GM12864 (cell line): ENCODE data around the gene MSANTD1.

Source experiments
- DNase-seq: peaks from one replicate; pipeline ENCODE4 v3.0.0-alpha.2; 2011; ENCODE audit warnings: low read depth
- H3K4me3 ChIP-seq: 2 replicates; pipeline ENCODE4 v1.5.1; 2011; ENCODE audit warnings: mild to moderate bottlenecking, low read depth, low read length, control low read depth
- CTCF ChIP-seq: IDR thresholded peaks from 2 replicates; pipeline ENCODE4 v1.5.1; 2011; ENCODE audit warnings: low read depth, mild to moderate bottlenecking, moderate library complexity, low read length, control low read depth, inconsistent platforms; ENCODE audit errors: missing control alignments

Gene MSANTD1

GRCh38 chr4:3237266-3237665 is 11.7 kb upstream of the MSANTD1 start:
- H3K4me3 ChIP-seq: no peak overlapping the region
- TF ChIP-seq CTCF: no peak
- no peak for DNase-seq

GRCh38 chr4:3237712-3238560 is 11.0 kb upstream of the MSANTD1 start:
- TF ChIP-seq CTCF: no peak
- no peak for DNase-seq

DNA sequence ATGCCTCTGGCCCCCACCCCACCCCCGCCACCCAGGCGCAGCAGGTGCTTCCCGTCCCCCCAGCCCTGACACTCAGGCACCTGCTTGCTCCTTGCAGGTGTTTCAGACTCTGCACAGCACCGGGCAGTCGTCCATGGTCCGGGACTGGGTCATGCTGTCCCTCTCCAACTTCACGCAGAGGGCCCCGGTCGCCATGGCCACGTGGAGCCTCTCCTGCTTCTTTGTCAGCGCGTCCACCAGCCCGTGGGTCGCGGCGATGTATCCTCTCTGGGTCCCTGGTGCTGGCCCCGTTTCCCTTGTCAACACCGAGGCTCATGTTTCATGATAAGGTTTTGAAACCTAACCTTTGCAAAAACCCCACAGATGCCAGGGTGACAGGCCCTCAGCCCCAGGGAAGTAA is 10.2 kb upstream of the MSANTD1 start:
- H3K4me3 ChIP-seq: no peak overlapping the region
- TF ChIP-seq CTCF: no peak
- no peak for DNase-seq

More at GRCh38 chr4:3237712-3238560, 11.0 kb upstream of the MSANTD1 start:
- H3K4me3 ChIP-seq: no peak overlapping the region

GRCh38 chr4:3239303-3239702 is 9.7 kb upstream of the MSANTD1 start:
- no peak for DNase-seq

DNA sequence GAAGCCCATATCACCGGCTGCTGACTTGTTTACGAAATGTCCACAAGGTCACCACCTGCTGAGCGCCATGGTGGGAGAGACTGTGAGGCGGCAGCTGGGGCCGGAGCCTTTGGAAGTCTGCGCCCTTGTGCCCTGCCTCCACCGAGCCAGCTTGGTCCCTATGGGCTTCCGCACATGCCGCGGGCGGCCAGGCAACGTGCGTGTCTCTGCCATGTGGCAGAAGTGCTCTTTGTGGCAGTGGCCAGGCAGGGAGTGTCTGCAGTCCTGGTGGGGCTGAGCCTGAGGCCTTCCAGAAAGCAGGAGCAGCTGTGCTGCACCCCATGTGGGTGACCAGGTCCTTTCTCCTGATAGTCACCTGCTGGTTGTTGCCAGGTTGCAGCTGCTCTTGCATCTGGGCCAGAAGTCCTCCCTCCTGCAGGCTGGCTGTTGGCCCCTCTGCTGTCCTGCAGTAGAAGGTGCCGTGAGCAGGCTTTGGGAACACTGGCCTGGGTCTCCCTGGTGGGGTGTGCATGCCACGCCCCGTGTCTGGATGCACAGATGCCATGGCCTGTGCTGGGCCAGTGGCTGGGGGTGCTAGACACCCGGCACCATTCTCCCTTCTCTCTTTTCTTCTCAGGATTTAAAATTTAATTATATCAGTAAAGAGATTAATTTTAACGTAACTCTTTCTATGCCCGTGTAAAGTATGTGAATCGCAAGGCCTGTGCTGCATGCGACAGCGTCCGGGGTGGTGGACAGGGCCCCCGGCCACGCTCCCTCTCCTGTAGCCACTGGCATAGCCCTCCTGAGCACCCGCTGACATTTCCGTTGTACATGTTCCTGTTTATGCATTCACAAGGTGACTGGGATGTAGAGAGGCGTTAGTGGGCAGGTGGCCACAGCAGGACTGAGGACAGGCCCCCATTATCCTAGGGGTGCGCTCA is 8.7 kb upstream of the MSANTD1 start:
- no peak for TF ChIP-seq CTCF
- H3K4me3 ChIP-seq: no peak overlapping the region
- DNase-seq: no peak

More at GRCh38 chr4:3239303-3239702, 9.7 kb upstream of the MSANTD1 start:
- TF ChIP-seq CTCF: no peak
- H3K4me3 ChIP-seq: no peak overlapping the region

GRCh38 chr4:3240936-3241522 is 7.9 kb upstream of the MSANTD1 start:
- no peak overlapping the region for H3K4me3 ChIP-seq
- TF ChIP-seq CTCF: no peak
- DNase-seq: no peak
